SKM-1 (cell line): ENCODE measurements around the gene PRRC2C.
"Not testable (repeated sequence)": the region's sequence is repeated elsewhere in the genome, so short reads cannot be mapped to it uniquely, and the experiment has no call there.

Experiments
- DNase-seq: peaks from one replicate; lab custom pipeline; 2025; ENCODE audit not compliant: unreplicated experiment; lab: John Stamatoyannopoulos, UW

The PRRC2C gene

DNA sequence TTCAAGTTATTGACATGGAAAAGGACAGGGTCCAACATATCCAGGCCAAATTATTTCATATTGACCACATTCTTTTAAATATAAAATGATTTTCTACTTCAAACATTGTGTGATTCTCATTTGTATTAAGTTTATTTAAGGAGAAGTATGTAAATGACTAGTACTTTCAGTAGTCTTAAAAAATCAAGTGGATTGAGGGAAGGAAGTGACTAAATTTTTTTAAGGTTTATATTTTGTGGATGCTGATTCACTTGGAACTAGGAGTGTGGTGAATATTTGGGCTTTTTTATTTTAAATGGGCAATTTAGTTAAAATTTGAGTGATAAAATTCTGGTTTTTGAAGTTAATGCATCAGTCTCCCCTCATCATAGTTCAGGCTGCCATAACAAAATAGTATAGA, 10.1 kb downstream of the PRRC2C start:
- DNase-seq = no peak

DNA sequence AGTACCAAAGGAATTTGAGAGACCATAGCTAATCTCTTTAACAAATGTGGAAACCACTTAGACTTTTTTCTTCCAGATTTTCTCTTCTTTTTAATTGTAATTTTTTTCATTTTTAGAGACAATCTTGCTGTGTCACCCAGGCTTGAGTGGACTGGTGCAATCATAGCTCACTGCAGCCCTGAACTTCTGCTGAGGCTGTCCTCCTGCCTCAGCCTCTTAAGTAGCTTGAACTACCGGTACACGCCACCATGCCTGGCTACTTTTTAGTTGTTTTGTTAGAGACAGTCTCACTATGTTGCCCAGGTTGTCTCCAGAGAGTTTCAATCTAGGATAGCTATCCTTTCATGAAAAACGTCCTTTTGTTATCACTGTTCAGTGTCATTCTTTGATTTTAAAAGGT, 15.0 kb downstream of the PRRC2C start:
- no peak for DNase-seq

DNA sequence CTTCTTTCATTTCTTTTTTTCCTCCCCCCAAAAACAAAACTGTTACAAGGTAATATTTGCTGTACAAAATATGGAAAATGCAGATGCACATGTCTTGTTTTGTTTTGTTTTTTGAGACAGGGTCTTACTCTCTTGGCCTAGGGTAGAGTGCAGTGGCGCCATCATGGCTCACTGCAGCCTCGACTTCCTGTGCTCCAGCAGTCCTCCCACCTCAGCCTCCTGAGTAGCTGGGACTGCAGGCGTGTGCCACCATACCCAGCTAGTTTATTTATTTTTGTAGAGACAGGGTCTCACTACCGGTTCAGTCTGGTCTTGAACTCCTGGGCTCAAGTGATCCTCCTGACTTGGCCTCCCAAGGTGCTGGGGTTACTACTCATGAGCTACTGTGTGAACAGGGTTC, 15.5 kb downstream of the PRRC2C start:
- no peak for DNase-seq

DNA sequence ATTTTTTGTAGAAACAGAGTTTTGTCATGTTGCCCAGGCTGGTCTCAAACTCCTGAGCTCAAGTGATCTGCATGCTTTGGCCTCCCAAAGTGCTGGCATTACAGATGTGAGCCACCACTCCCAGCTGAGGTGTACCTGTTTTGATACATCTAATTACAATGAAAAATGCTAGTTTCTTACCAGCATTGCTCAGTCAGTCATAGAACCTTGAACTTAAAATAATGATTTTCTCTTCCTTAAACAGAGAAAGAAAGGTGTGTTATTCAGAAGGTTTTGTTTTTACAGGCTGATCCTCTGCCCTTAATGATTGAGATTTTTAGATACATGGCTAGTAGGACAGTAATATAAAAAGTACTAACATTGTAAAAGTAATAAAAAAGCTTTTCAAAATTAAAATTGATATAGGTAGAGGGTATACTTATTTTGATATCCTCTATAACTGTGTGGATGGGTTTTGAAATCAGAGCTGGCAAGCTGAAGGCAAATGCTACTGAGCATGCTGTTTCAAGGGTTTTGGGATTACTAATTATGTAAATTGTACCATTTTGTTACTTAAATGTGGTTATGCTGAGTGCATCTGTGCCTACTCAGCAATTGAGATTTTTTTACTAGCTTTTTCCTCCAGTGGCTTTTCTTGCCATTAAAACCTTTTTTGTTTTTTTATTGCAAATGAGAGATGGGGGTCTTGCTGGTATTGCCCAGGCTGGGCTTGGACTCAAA, 16.1 kb downstream of the PRRC2C start:
- DNase-seq = no peak

DNA sequence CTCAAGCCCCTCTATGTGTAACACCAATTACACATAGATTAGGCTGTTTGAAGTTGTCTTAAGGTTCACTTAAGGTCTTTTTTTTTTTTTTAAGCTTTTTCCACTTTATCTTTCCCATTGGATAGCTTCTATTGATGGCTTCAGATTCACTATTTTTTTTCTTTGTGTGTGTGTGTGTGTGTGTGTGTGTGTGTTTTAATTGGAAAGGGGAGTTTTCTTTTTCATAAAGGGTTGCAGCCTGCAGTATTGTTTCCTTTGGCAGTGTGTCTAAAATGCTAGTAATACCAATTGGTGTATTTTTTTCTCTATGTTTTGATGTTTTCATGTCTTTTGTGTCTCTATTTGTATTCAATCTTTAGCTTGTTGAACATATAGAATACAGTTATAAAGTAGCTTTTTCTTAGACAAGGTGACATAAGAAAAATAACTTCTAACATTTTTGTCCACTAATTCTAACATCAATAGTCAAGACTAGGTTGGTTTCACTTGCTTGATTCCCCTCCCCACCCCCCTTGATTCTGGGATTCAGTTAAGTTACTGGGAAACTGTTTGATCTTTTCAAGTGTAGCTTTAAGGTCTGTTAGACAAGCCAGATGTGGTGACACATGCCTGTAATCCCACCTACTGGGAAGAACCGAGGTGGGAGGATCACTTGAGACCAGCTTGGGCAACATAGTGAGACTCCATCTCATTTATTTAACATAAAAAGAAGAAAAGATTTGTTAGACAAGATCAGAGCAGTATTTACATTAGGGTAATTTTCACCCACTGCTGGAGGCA, 21.4 kb downstream of the PRRC2C start:
- DNase-seq = no peak

DNA sequence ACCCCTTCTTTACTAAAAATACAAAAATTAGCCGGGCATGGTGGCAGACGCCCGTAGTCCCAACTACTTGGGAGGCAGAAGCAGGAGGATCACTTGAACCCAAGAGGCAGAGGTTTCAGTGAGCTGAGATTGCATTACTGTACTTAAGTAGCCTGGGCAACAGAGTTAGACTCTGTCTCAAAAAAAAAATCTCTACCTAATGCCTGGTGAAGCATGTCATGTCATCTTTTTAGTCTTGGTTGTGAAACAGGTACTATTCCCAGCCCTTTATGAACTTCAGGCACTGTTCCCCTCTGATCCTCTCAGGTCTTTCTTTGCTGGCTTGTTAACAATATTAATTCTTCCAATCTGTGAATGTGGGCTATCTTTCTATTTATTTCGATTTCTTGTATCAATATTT, 22.1 kb downstream of the PRRC2C start:
- DNase-seq = no peak

DNA sequence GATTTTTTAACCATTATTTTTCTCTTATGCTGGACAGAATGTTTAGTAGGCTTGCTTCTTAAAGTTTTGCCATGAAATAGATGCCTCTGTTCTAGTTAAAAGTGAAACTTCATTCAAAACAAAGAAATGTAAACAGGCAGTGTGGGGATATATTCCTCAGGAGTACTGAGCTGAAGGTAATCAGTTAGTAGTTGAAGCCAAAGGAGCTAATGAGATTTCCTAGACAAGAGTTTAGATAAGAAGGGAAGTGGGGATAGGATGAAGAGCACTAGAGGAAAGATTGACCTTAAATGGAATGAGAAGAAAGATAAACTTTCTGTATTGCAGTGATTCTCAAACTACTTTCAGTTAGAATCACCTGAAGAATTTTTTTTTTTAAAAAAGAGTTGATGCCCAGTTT, 23.9 kb downstream of the PRRC2C start:
- DNase-seq = no peak

DNA sequence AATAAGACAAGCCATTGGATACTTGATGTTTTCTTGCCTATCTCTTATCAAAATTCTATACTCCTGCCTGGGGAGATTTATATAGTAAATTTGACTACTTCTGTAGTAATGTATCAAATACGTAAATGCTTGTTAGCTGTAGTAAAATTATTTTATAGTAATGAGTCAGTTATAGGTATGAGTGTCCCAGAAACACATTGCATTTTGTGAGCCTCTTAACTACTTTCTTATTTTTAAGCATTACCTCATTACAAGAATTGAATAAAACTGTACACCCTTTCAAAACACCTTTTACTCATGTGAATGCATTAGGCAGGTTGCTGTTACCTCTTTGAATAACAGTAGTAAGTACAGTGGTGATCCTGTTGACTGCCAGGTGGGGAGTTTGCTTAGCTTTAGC, 28.4 kb downstream of the PRRC2C start:
- no peak for DNase-seq

DNA sequence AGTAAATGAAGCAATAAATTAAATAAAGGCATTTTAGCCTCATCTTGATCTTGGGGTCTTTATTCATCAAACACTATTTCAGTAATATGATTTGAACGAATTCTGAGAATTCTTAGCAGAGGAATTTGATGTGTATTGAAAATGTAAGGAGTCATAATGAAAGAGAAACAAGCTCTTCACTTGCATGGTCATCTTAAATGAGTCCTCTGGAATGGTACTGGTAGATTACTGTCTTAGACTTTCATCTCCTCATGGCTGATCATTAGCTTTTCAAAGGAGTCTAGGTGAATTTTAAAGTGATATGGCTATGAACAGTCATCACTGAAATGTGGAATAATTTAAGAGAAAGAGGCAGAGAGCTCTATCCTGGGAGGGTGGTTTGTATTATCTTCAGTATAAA, 30.0 kb downstream of the PRRC2C start:
- no peak for DNase-seq

DNA sequence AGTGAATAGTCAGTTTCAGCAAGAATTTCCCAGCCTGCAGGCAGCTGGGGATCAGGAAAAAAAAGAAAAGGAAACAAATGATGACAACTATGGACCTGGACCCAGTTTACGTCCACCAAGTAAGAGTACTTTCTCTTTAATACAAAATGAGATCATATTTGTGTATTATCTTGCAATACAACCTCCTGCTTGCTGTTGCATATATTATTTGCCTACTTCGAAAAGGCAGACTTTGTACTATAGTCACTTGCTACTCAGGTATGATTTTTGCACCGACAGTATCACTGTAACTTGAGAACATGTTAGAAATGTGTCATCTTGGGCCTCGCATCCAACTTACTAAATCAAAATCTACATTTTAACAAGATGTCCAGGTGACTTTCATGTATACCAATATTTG, 30.4 kb downstream of the PRRC2C start:
- DNase-seq = no peak

DNA sequence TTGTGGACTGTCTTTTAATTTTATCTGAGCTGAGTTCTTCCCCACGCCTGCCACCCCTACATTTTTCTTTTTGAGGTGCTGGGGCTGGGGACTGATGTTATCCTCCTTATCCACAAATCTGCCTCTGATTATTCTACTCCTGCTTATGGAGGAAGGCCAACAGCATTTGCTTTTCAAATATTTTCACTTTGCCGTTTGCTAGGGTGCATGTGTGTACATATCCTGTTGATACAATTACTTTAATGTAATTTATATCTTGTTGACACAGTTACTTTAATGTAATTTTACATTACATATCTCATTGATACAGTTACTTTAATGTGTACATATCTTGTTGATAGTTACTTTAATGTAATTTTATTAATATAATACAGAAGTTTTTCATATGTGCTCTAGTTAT, 36.2 kb downstream of the PRRC2C start:
- DNase-seq = no peak

DNA sequence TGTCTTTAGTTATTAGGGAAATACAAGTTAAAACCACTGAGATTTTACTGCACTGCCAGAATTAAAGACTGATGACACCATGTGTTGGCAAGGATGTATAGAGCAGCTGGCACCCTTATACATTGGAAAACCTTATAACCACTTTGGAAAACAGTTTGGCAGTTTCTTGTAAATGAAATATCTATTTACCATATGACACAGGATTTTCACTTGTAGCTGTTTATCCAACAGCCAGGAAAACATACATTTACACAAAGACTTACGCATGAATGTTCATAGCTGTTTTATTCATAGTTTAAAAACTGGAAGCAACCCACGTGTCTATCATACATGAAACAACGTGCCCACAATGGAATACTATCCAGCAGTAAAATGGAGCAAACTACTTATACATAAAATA, 45.3 kb downstream of the PRRC2C start:
- no peak for DNase-seq

DNA sequence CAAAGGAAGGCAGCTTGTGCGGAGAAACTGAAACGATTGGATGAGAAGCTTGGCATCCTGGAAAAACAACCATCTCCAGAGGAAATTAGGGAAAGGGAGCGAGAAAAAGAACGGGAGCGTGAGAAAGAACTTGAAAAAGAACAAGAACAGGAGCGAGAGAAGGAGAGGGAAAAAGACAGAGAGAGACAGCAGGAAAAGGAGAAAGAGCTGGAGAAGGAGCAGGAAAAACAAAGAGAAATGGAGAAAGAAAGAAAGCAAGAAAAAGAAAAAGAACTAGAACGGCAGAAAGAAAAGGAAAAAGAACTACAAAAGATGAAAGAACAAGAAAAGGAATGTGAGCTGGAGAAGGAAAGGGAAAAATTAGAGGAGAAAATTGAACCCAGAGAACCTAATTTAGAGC, 47.2 kb downstream of the PRRC2C start:
- no peak for DNase-seq

DNA sequence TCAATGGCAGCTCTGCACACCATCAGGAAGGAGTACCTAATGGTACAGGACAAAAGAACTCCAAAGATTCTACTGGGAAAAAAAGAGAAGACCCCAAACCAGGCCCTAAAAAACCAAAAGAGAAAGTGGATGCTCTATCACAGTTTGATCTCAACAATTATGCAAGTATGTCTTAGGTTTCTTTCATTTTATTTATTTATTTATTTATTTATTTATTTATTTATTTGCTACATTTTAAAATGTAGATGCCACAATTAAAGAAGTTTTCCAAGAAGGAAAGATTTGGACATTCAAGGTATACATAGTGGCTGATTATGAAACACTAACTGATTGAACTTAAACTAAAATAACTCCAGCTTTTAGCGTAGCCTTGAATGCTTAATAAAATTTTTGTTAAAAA, 60.2 kb downstream of the PRRC2C start:
- DNase-seq = no peak

DNA sequence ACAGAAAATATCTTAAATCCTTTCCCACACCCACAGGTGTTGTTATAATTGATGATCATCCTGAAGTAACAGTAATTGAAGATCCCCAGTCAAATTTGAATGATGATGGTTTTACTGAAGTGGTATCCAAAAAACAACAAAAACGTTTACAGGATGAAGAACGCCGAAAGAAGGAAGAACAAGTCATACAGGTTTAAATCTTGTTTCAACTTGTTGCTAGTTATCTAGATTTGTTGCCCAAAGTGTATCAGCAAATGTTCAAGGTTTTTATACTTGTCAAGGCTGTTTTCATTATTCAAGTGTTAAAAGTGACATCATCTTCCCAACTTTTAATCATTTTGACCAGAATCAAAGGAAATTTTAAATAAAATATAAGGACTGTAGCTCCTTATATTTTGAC, 64.7 kb downstream of the PRRC2C start:
- DNase-seq = no peak

DNA sequence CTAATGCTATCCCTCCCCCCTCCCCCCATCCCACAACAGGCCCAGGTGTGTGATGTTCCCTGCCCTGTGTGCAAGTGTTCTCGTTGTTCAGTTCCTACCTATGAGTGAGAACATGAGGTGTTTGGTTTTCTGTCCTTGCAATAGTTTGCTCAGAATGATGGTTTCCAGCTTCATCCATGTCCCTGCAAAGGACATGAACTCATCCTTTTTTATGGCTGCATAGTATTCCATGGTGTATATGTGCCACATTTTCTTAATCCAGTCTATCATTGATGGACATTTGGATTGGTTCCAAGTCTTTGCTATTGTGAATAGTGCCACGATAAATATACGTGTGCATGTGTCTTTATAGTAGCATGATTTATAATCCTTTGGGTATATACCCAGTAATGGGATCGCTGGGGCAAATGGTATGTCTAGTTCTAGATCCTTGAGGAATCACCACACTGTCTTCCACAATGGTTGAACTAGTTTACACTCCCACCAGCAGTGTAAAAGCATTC, 65.3 kb downstream of the PRRC2C start:
- not testable (repeated sequence) for DNase-seq

DNA sequence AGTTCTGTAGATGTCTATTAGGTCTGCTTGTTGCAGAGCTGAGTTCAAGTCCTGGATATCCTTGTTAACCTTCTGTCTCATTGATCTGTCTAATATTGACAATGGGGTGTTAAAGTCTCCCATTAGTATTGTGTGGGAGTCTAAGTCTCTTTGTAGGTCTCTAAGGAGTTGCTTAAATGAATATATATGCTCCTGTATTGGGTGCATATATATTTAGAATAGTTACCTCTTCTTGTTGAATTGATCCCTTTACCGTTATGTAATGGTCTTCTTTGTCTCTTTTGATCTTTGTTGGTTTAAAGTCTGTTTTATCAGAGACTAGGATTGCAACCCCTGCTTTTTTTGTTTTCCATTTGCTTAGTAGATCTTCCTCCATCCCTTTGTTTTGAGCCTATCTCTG, 68.6 kb downstream of the PRRC2C start:
- DNase-seq = not testable (repeated sequence)

DNA sequence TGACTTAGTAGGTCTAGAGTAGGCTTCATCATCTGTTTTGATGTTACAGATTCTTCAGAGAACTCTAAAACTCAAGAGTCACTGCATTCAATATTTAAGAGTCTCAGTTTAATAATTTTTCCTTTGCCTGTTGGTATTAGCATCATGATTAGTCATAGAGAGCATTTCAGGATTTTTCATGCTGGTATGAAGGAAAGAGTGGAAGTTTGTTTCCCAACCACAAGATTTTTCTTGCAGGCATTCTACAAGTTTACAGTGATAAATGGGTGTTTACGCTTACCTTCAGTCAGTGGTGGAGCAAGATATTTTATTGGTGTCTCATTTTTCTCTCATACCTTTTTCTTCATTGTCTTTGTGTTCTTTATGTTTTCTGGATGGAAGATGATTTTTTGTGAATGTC, 78.3 kb downstream of the PRRC2C start:
- no peak for DNase-seq

DNA sequence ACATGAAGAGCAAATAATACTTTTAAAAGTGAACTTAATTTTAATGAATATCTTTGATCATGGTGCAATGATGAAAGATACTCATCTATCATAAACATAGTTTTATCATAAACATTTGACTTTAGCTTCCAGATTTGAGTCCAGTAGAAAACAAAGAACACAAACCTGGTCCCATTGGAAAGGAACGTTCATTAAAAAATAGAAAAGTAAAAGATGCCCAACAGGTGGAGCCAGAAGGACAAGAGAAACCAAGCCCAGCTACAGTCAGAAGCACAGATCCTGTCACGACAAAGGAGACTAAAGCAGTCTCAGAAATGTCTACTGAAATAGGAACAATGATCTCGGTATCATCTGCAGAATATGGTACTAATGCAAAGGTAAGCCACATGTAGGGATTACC, 81.1 kb downstream of the PRRC2C start:
- DNase-seq = no peak

DNA sequence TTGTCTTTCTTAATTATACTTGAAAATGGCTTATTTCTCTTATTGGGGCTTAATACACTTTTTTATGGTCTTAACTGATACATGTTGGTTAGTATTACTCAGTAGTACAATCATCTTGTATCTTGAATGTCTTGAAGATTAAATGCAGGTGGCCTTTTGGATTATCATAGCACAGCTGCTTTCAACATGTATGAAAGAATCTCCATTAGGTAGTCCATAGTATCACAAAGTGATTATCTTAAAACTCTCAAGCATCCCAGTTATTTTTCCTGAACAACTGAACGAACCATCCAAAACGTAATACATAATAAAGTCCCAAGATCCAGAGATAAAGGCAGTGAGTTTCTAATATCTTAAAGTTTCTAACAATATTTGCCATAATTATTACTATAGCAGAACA, 85.0 kb downstream of the PRRC2C start:
- DNase-seq = no peak

DNA sequence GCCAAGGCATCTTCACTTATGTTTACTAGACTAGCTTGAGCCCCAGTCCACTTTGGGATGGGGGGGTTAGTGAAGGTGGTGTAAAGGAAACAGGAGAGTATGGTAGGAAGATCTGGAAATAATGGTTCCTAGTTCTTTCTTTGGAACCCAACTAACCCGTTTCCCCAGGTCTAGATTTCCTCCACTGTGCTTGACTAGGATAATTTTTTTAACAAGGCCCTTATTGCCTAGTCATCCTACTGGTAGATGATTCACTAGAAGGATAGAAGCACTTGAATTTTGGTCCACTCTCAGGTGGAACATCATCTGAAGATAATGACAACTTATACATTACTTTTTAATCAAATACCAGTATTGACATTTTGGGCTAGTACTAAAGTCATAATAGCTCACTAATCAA, 90.8 kb downstream of the PRRC2C start:
- DNase-seq = no peak

DNA sequence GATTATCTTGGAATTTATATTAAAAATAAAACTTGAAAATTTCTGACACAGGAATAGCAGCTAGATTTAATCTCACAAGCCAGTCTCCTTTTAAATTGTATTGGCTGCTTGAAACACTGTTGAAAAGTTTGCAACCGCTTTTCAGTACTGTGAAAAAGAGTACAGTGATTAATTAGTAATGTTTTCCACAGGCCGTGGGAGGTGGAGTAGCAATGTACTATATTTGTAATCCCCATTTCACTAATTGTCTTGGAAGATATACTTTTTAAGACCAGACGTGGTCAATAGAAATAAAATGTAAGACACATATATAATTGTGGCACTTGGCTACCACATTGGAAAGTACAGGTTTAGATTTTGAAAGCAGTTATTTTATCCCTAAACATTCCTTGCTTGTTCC, 95.9 kb downstream of the PRRC2C start:
- DNase-seq = no peak

DNA sequence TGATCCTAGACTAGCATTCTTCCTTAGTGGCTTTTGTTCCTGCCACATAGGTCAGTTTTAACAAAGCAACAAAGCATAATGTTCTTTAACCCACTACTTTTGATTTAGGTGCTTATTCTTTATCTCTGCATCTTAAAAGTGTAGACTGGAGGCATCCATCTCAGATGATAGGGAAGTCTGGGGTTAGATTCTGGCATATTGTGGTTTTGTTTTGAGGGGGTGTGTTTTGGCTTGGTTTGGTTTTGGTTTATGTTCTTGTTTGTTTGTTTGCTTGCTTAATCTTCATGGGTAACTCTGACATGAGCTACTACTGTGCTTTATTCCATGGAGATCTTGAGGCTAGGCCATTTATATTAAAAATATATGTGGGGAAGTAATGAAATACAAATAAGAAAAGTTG, 96.4 kb downstream of the PRRC2C start:
- no peak for DNase-seq
